Activated naive CD4-positive, alpha-beta T cell treated with anti-CD3 and anti-CD28 coated beads, Interleukin-2, amount 50 U/mL, for 72 hours (primary cell): ENCODE measurements around the gene METTL5. TPM values are rescaled to one million over a fixed set of nuclear protein-coding genes. Genes with fewer than 3 reads are reported as not detected.

ENCODE experiments used
- ATAC-seq, 2 donors: fragments of 150-1000 bp; cut with Tn5 transposase; 2 replicates each; pipeline ENCODE4 v1.10.0; 2021; ENCODE audit warnings: mild to moderate bottlenecking in 2 of 2, moderate library complexity in 2 of 2
- DNase-seq, 2 donors: peaks; one replicate each; pipeline ENCODE4 v3.0.0; 2021 to 2022; ENCODE audit warnings: low spot score in 2 of 2
- H3K27ac Mint-ChIP-seq, 2 donors: one replicate each; pipeline ENCODE4 v1.8.0; 2022; ENCODE audit warnings: mild to moderate bottlenecking in 2 of 2, mixed read lengths in 2 of 2
- H3K36me3 Mint-ChIP-seq, 2 donors: one replicate each; pipeline ENCODE4 v1.8.0; 2022; ENCODE audit warnings: mixed read lengths in 2 of 2
- H3K9me3 Mint-ChIP-seq, 2 donors: one replicate each; pipeline ENCODE4 v1.8.0; 2022; ENCODE audit warnings: mixed read lengths in 2 of 2
- total RNA-seq, 2 donors: library from RNA; stranded (reverse); gene quantifications; one replicate each; pipeline ENCODE4 v1.2.3, GENCODE V29; 2022

Gene METTL5
- total RNA-seq, 2 donors from 2014 or later = 73.7 to 80.7 TPM

DNA sequence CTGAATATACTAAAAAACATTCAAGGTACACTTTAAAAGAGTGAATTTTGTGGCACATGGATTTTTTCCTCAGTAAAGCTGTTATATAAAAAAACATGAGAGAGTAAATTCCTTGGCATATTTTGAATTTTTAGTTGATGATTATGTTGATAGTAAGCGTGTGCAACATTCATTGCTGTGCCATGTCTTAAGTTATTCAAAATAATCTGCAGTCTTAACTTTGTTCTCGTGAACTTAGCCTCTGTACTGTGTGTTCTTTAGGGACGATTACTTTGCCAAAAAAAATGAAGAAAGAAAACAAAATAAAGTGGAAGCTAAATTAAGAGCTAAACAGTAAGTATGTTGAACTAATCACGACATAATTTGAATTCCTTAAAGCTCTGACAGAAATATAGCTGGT lies 16.5 kb downstream of the METTL5 start:
- Mint-ChIP-seq H3K36me3 (peaks cover 7 to 17% of the 10 kb centered on the region in 2 donors), H3K9me3 (no peaks in the 10 kb centered on the region), H3K27ac (no peak overlapping the region)
- DNase-seq (no peak), ATAC-seq (no peak)

- H3K36me3 Mint-ChIP-seq = peaks cover 7 to 16% of the 10 kb centered on the region in 2 donors
Measured at GRCh38 chr2:169806586-169806985, 18.1 kb downstream of the METTL5 start.

DNA sequence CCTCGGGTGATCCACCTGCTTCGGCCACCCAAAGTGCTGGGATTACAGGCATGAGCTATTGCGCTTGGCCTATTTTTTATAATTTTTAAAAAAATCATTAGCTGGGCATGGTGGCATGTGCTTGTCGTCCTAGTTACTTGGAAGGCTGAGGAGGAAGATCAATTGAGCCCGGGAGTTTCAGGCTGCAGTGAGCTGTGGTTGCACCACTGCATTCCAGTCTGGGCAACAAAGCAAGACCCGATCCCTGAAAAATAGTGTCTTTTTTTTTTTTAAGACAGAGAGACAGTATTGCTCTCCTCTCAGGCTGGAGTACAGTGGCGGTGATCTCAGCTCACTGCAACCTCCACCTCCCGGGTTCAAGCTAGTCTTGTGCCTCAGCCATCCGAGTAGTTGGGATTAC lies 21.2 kb downstream of the METTL5 start:
- H3K9me3 Mint-ChIP-seq = no peaks in the 10 kb centered on the region
- DNase-seq (no peak), ATAC-seq (no peak)
- peaks cover 0 to 6% of the 10 kb centered on the region in 2 donors for H3K36me3 Mint-ChIP-seq
- no peak overlapping the region for H3K27ac Mint-ChIP-seq

More at GRCh38 chr2:169806586-169806985, 18.1 kb downstream of the METTL5 start:
- no peak for ATAC-seq
- no peak overlapping the region for H3K27ac Mint-ChIP-seq
- no peak for DNase-seq
- no peaks in the 10 kb centered on the region for H3K9me3 Mint-ChIP-seq

GRCh38 chr2:169798718-169799592 lies 25.8 kb downstream of the METTL5 start, which contains the start of gene SSB:
TSS of gene SSB (plus strand) at chr2:169798871. CDS start at chr2:169800961, 2,090 bp downstream.
- Mint-ChIP-seq H3K36me3 (peaks cover 0 to 6% of the 10 kb centered on the region in 2 donors), H3K9me3 (no peaks in the 10 kb centered on the region), H3K27ac (peak within 1 kb of the TSS; percentile 94 to 96)
- DNase-seq = peak; percentile 92 to 98
- ATAC-seq = peak; percentile 96 to 98

DNA sequence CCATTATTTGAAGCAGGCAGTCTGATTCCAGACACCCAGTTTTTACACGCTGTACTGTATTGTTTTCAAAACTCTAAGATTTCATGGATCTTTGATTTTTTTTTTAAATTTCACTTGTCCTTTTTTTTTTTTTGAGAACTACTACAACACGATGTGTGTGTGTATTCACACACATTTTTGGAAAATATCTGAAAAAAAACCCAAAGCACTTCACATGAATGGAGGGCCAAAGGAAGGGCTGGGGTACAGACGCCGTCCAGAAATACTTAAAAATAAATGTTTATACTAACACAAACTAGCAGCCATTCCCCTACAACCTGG lies 26.3 kb downstream of the METTL5 start:
- Mint-ChIP-seq H3K9me3 (no peaks in the 10 kb centered on the region), H3K36me3 (peaks cover 0 to 6% of the 10 kb centered on the region in 2 donors), H3K27ac (peak overlapping the region; percentile 44 to 94)
- ATAC-seq (no peak), DNase-seq (no peak)

DNA sequence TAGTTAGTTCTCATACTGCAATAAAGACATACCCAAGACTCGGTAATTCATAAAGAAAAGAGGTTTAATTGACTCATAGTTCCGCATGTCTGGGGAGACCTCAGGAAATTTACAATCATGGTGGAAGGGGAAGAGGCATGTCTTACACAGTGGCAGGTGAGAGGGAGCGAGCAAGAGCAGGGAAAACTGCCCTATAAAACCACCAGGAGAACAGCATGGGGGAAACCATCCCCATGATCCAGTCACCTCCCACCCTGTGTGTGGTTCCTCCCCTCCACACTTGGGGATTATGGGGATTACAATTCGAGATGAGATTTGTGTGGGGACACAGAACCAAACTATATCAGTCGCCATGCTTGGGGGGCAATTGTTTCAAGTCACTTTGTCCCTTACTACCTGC lies 27.1 kb downstream of the METTL5 start:
- peaks cover 0 to 6% of the 10 kb centered on the region in 2 donors for H3K36me3 Mint-ChIP-seq
- DNase-seq = no peak
- peak overlapping the region in 1 of 2 donors; percentile 94 for H3K27ac Mint-ChIP-seq
- no peaks in the 10 kb centered on the region for H3K9me3 Mint-ChIP-seq
- no peak for ATAC-seq

- peaks cover 0 to 6% of the 10 kb centered on the region in 2 donors for H3K36me3 Mint-ChIP-seq
- H3K27ac Mint-ChIP-seq = no peak overlapping the region
- DNase-seq = no peak
- ATAC-seq = no peak
- no peaks in the 10 kb centered on the region for H3K9me3 Mint-ChIP-seq
Measured at GRCh38 chr2:169796441-169796840, 28.3 kb downstream of the METTL5 start.

DNA sequence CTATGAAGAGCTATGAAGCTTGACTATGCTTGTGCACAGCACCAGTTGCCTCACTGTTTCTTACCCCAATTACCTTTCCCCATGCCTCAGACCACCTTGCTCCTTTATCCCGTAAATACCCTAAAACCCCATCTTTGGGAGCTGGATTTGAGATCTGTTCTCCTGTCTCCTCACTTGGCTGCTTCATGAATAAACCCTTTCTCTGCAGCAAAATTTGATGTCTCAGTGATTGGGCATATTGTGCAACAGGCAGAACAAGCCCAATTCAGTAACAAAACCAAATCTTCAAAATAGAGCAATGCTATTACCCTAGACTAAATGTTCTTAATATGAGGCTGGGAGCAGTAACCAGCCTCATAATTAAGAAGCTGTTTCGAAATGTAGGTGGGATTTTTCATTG lies 29.5 kb downstream of the METTL5 start:
- Mint-ChIP-seq H3K36me3 (peaks cover 0 to 6% of the 10 kb centered on the region in 2 donors), H3K9me3 (no peaks in the 10 kb centered on the region), H3K27ac (no peak overlapping the region)
- DNase-seq (no peak), ATAC-seq (no peak)

DNA sequence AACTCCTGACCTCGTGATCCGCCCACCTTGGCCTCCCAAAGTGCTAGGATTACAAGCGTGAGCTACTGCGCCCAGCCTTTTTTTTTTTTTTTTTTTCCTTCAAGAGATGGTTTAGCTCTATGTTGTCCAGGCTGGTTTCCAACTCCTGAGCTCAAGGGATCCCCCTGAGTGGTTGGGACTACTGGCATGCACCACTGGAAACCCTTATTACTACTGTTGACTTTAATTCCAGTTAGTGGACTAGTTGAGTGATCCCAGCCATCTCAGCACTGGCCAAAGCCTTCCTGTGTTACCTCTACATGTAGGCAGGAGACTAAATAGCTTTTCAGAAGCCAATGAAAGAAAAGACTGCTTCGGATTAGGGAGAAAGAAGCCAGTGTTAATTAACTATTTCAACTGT lies 34.1 kb downstream of the METTL5 start:
- H3K36me3 Mint-ChIP-seq = no peaks in the 10 kb centered on the region
- no peak for DNase-seq
- H3K27ac Mint-ChIP-seq = no peak overlapping the region
- ATAC-seq = no peak
- H3K9me3 Mint-ChIP-seq = no peaks in the 10 kb centered on the region

GRCh38 chr2:169782513-169782912 lies 42.2 kb downstream of the METTL5 start:
- H3K9me3 Mint-ChIP-seq = no peaks in the 10 kb centered on the region
- DNase-seq (no peak), ATAC-seq (no peak)
- no peak overlapping the region for H3K27ac Mint-ChIP-seq
- H3K36me3 Mint-ChIP-seq = no peaks in the 10 kb centered on the region

DNA sequence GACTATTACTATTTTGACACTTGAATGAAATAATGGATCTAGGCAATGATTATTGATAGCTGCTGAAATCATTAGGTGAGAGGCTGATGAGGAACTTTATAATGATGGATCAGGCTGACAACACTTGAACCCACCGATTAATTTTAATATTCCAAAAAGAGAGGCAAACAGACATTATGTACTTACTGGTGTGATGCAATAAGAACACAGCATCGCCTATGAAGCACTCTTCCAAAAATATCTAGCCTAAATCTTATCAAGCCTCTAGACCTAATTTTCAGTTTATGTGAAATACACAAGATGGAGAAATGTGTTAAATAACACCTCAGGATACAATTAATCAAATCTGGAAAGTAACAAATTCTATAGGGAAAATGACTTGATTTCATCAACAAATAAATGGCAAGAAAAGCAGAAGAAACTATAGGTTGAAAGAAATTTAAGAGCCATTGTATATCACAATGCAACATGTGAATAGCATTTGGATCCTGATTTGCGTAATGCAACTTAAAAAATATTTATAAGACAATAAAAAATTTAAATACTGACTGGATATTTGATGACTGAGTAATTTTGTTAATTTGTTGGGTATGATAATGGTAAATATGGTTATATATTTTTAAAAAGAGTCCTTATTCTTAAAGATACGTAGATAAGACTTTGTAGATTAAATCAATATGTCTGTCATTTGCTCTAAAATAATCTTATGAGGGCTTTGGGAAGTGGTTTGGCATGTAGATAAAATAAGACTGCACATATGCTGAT lies 43.3 kb downstream of the METTL5 start:
- DNase-seq (no peak), ATAC-seq (no peak)
- Mint-ChIP-seq H3K9me3 (no peaks in the 10 kb centered on the region), H3K36me3 (no peaks in the 10 kb centered on the region), H3K27ac (no peak overlapping the region)

GRCh38 chr2:169778446-169778845 lies 46.3 kb downstream of the METTL5 start:
- no peaks in the 10 kb centered on the region for H3K36me3 Mint-ChIP-seq
- H3K9me3 Mint-ChIP-seq = no peaks in the 10 kb centered on the region
- H3K27ac Mint-ChIP-seq = no peak overlapping the region
- ATAC-seq = no peak
- DNase-seq = no peak

- DNase-seq (no peak), ATAC-seq (no peak)
- no peaks in the 10 kb centered on the region for H3K9me3 Mint-ChIP-seq
- no peaks in the 10 kb centered on the region for H3K36me3 Mint-ChIP-seq
- H3K27ac Mint-ChIP-seq = no peak overlapping the region
Measured at GRCh38 chr2:169776252-169776761, 48.4 kb downstream of the METTL5 start.

GRCh38 chr2:169775765-169776164 lies 48.9 kb downstream of the METTL5 start:
- no peak for DNase-seq
- no peaks in the 10 kb centered on the region for H3K9me3 Mint-ChIP-seq
- ATAC-seq = peak in 1 of 2 donors; percentile 77
- no peaks in the 10 kb centered on the region for H3K36me3 Mint-ChIP-seq
- H3K27ac Mint-ChIP-seq = no peak overlapping the region

DNA sequence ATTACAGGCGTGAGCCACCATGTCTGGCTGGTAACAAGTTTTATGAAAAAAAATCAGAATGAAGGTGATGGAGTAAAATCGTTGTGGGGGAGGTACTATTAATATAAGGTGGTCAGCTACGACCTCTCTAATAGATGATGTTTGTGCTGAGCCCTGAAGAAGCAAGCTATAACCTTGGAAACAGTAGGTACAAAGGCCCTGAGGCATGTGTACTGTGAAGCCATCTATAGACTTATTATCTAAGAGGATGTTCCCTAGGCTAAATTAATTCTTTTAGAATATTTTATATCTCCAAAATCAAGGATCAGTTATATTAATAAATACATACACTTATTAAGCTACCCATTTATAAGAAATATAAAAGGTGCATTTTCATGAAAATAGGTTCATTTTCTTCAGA lies 49.4 kb downstream of the METTL5 start:
- H3K36me3 Mint-ChIP-seq = no peaks in the 10 kb centered on the region
- no peak overlapping the region for H3K27ac Mint-ChIP-seq
- DNase-seq (no peak), ATAC-seq (no peak)
- no peaks in the 10 kb centered on the region for H3K9me3 Mint-ChIP-seq

GRCh38 chr2:169772651-169773050 lies 52.1 kb downstream of the METTL5 start:
- H3K9me3 Mint-ChIP-seq = no peaks in the 10 kb centered on the region
- DNase-seq = no peak
- H3K36me3 Mint-ChIP-seq = no peaks in the 10 kb centered on the region
- no peak for ATAC-seq
- no peak overlapping the region for H3K27ac Mint-ChIP-seq

DNA sequence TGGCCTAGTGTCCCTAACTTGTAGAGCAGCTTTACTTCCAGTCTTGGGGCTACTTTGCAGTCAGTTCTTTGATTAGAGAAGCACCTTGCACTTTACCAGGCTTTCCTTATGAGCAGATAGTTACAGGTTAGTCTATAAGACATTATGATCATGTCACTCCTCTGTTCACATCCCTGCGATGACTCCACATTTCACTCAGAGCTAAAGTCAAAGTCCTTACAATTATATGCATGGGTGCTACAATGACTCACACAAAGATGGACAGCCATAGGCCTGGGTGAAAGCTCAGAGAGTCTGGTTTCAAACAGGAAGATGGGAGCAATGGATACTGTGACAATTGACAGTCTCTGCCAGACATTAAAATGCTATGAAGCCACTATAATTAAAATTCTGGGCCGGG lies 53.1 kb downstream of the METTL5 start:
- Mint-ChIP-seq H3K9me3 (no peaks in the 10 kb centered on the region), H3K36me3 (no peaks in the 10 kb centered on the region)
- ATAC-seq = no peak

More for the DNA sequence above, 53.1 kb downstream of the METTL5 start:
- DNase-seq = no peak
- H3K27ac Mint-ChIP-seq = no peak overlapping the region
